ENCODE results near the gene ZFC3H1.

The ZFC3H1 gene

GRCh38 chr12:71683633-71684032 is 20.0 kb upstream of the ZFC3H1 start:
- no peak for DNase-seq

DNA sequence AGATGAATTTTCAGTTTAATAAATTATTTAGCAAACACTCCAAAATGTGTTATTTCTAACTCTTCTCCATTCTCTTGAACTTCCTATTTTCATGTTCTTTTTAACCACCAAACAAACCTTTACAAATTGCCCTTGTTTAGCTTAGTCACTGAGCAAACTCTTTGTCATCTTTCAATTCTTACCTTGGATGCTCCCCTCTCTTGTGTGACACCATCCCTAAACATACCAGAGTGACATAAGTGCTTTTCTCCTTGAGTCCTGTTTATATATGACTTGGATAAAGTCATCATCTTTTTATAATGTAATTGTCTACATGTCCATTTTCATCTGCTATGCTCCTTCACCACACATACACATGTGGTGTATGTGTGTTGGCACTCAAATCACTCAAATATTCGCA is 18.8 kb upstream of the ZFC3H1 start:
- DNase-seq, result no peak

- no peak for DNase-seq
Measured at GRCh38 chr12:71671816-71672215, 8.2 kb upstream of the ZFC3H1 start.

DNA sequence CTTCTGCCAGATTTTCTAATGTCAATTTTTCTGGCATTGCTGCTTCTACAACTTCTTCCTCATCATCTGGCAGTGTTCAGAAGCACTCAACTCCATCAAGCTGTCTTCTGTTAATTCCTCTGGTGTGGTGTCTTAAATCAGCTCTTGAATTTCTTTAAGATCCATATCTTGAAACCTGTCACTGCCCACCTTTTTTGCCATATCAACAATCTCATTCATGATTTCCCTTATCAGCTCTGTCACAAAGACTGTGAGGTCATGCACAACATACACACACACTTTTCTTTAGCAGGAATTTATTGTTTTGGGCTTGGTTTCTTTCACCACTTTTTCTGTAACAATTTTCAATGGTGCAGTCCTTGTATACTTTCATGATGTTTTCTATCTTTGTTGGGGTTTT is 7.7 kb upstream of the ZFC3H1 start:
- no peak for DNase-seq

DNA sequence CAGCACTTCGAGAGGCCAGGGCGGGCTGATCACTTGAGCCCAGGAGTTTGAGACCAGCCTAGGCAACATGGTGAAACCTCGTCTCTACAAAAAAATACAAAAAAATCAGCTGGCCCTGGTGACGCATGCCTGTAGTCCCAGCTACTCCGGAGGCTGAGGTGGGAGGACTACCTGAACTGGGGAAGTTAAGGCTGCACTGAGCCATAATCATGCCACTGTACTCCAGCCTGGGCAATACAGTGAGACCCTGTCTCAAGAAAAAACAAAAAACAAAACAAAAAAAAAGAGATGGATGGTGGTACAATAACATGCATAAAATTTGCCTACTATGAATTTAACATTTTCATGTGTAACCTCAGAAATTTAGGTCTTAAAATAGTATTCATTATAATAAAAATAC is 2.6 kb upstream of the ZFC3H1 start:
- DNase-seq, result no peak

- DNase-seq, result no peak
Measured at GRCh38 chr12:71665090-71665463, 1.4 kb upstream of the ZFC3H1 start.

- DNase-seq, result no peak
Measured at GRCh38 chr12:71664411-71665089, 902 bp upstream of the ZFC3H1 start.

- DNase-seq, result peak; percentile 77
Measured at GRCh38 chr12:71662849-71663560, 643 bp downstream of the ZFC3H1 start.

DNA sequence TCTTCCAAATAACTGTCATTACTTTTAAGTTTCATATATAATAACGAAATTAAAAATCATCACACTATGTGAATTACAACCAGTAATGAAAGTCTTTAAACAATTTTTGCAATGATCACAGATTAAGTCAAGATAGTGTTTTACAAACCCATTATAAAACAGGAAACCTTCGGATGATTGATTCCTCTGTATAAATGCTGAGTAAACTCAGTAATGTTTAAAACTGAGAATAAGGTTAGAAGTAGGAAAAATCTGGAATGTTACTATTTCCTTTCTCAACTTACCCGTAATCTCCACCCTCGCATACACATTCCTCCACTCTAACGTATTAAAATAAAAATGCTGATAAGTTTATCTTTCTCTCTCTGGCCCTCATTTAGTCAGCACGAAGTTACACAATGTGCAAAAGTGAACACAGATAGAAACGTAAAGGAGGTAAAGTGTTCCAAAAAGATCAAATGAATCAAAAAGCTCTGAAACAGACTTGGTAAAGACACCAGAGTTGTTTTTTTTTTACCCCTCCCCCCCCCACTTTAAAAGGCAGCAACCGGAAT is 1.6 kb downstream of the ZFC3H1 start:
- no peak for DNase-seq

DNA sequence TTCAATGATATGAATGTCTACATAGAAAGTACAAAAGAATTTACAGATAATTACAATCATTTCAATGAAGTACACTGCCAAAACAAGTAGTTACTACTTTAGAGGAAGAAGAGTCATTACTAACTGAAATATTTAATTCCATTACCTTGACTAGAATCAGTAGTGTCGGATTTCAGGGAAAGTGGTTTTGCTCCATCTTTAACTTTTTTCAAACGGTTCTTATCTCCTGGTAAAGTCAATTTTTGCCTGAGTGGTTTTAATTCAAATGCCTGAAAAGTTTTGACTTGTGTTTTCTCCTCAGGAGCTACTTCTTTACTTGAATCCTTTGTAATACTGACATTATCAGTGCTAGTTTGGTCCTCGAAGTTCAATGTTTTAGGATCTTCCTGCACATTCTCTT is 6.9 kb downstream of the ZFC3H1 start:
- no peak for DNase-seq

DNA sequence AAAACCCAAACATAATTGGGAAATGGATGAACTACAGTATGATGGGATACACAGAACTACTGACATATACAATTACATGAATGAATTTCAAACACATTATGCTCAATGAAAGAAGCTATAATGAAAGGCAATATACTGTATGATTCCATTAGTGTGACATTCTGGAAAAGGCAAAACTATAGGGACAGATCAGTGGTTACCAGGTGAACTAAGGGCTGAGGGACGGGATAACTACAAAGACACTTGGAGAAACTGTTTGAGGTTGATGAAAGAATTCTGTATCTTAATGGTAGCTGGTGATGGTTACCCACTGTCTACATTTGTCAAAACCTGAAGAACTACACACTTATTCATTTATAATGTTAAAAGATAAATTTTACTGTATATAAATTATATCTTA is 7.7 kb downstream of the ZFC3H1 start:
- no peak for DNase-seq

GRCh38 chr12:71655495-71655894 is 8.2 kb downstream of the ZFC3H1 start:
- DNase-seq, result peak in 1 of 2 donors; percentile 43

DNA sequence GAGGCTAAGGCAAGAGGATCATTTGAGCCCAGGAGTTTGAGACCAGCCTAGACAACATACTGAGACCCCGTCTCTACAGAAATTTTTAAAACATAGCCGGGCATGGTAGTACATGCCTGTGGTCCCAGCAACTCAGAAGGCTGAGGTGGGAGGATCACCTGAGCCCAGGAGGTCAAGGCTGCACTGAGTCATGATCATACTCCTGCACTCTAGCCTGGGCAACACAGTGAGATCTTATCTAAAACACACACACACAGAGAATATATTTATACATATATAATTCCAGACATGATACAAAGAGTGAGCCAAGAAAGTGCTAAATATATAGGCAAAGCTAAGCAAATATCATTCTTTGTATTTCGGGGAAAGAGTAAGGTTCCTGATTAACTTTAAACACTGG is 9.4 kb downstream of the ZFC3H1 start:
- no peak for DNase-seq

GRCh38 chr12:71653137-71653536 is 10.5 kb downstream of the ZFC3H1 start:
- no peak for DNase-seq

GRCh38 chr12:71652656-71653055 is 11.0 kb downstream of the ZFC3H1 start:
- no peak for DNase-seq

DNA sequence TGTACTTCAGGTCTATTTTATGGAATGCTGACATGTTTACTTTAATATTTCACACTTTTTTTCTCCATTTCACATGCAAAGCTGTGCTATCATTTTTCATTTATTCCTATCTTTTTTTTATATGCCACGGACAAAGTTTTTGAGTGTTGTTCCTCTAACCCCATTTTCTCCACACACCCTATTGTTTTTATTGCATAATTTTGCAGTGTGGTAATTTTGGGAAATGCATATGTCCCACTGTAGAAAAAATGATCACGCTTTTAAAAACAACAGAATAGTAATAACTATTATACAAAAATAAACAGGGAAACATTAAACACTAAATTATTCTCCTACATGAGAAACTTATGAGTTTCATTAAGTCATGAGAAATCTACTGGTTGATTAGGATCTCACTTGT is 14.2 kb downstream of the ZFC3H1 start:
- DNase-seq, result no peak

GRCh38 chr12:71648537-71648936 is 15.1 kb downstream of the ZFC3H1 start:
- DNase-seq, result no peak

DNA sequence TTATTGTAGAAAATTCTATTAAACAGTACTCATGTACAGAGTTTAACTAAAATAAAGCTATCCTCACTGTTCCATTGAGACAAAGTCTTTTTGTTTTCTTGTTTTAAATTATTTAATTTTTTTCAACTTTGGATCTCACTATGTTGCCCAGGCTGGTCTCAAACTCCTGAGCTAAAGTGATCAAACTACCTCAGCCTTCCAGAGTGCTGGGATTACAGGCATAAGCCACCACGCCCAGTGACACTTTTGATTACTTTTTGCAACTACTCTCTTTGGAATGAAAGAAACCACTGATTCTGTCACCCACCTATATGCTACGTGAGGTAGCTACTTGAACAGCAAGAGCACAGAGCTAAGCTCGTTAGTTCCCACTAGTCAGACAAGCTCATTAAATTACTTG is 17.1 kb downstream of the ZFC3H1 start:
- DNase-seq, result no peak

DNA sequence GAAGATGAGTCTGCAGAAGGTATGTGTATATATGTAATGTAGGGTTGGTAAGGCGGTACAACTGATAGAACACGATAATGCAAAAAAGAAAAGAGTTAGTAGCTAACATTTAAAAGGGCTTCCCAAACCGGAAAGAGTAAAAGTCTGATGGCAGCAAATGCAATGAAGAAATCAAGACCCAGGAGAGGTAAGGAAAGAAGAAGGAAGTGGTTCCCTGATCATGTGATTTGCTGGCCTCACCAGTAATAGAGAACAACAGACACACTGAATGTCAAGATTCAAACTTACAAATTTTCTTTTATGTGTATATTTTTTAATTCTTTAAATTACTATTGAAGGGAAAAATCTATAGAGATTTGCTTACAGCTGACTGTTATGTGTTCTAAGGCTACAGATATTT is 18.4 kb downstream of the ZFC3H1 start:
- DNase-seq, result no peak

DNA sequence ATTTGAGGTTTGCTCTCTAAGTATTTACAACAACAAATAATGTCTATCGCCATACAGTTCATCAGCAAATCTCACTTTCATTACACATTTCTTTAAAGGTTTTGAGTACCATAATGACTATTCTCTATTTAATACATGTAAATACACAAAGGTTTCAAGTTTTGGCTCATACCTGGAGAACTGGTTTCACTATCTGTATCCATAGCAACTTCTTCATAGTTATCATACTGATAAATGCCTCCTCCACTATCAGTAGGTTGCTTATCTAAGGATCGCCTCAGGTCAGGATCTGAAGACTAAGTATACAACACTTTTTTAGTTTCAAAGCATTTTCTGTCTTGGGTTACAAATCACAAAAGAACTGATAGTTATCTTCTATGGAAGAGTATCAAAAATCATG is 21.4 kb downstream of the ZFC3H1 start:
- no peak for DNase-seq

- DNase-seq, result no peak
Measured at GRCh38 chr12:71641390-71641789, 22.3 kb downstream of the ZFC3H1 start.

GRCh38 chr12:71640316-71640715 is 23.3 kb downstream of the ZFC3H1 start:
- no peak for DNase-seq

DNA sequence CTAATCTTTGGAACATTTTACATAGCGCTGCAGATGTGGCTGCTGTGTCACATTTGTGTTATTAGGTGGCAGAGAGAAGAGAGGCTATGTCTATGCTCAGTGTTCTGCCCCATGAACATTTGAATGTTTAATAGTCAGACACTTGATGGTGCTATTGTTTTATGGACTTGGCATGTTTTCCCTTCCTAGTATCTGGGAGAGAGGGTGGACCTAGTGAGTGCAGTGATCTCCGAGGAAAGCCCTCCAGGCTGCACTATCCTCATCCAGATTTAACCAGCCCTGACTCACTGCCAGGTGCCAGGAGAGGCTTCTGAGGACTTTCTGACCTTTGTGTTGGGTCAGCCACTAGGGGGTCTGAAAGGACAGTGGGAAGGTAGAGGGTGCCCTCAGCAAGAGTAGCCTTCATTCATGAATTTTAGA is 24.3 kb downstream of the ZFC3H1 start:
- DNase-seq, result no peak

GRCh38 chr12:71638499-71638898 is 25.1 kb downstream of the ZFC3H1 start:
- DNase-seq, result no peak

DNA sequence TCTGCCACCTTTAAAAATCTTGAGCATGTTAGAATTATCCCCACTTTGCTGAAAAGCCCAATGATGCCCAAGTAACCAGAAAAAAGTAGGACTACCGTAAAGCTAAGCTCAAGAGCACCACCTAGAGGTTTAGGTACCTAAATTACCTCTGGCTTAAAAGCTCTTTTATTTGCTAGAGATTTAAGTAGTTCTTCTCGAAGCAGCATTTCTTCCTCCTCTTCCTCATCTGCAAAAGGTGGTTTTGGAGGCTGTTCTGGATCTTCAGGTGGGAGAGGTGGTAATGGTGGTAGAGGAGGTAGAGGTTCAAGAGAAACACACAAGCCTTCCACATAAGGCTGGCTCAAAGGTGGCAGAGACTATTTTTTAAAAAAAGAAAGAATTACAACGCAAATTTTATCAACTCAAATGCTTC is 26.9 kb downstream of the ZFC3H1 start:
- peak in 1 of 2 donors; percentile 70 for DNase-seq
